B cell (primary cell): ENCODE measurements around the gene PALLD.

ENCODE experiments used
- CTCF ChIP-seq: fragments of 200-600 bp; IDR thresholded peaks from one replicate; pipeline ENCODE4 v1.8.0; 2022; ENCODE audit warnings: antibody characterized with exemption, mild to moderate bottlenecking
- EZH2 ChIP-seq: IDR thresholded peaks from 2 replicates; pipeline ENCODE4 v1.6.1; 2012; ENCODE audit warnings: borderline replicate concordance, low read depth, mild to moderate bottlenecking, moderate library complexity, low read length; ENCODE audit not compliant: insufficient read depth, poor library complexity, severe bottlenecking

GRCh38 chr4:168707205-168707604, 210.4 kb downstream of the PALLD start:
- TF ChIP-seq CTCF (no peak), EZH2 (no peak)
